Fibroblast of skin of right biceps (primary cell): ENCODE data around the gene MLH3.
"Not testable (repeated sequence)": the region's sequence is repeated elsewhere in the genome, so short reads cannot be mapped to it uniquely, and the experiment has no call there.

Experiments
- DNase-seq: peaks from one replicate; pipeline ENCODE4 v3.0.0-alpha.2; 2013

Gene MLH3

GRCh38 chr14:75025082-75025481, 26.2 kb downstream of the MLH3 start:
- DNase-seq: no peak

GRCh38 chr14:75023108-75023507, 28.2 kb downstream of the MLH3 start:
- no peak for DNase-seq

GRCh38 chr14:75022655-75023054, 28.6 kb downstream of the MLH3 start:
- DNase-seq: peak; percentile 9

GRCh38 chr14:75018694-75019093, 32.6 kb downstream of the MLH3 start:
- DNase-seq: no peak

- no peak for DNase-seq
These were observed 34.5 kb downstream of the MLH3 start for GRCh38 chr14:75016815-75017214.

- no peak for DNase-seq
These were observed 35.8 kb downstream of the MLH3 start for GRCh38 chr14:75015496-75015895.

- DNase-seq: no peak
These were observed 38.0 kb downstream of the MLH3 start for GRCh38 chr14:75013290-75013689.

- peak; percentile 71 for DNase-seq
These were observed 39.8 kb downstream of the MLH3 start for GRCh38 chr14:75011356-75011994.

GRCh38 chr14:75010472-75011093, 40.7 kb downstream of the MLH3 start:
- no peak for DNase-seq

- DNase-seq: no peak
These were observed 42.1 kb downstream of the MLH3 start for GRCh38 chr14:75009176-75009575.

GRCh38 chr14:75005357-75005756, 45.9 kb downstream of the MLH3 start:
- DNase-seq: no peak

GRCh38 chr14:75003250-75004027, 47.8 kb downstream of the MLH3 start:
- DNase-seq: no peak

GRCh38 chr14:75002392-75003249, 48.6 kb downstream of the MLH3 start, which contains the start of gene EIF2B2:
EIF2B2 (plus strand) TSS chr14:75002921; CDS start chr14:75002991, 70 bp downstream.
- peak; percentile 97 for DNase-seq

- DNase-seq: no peak
These were observed 49.4 kb downstream of the MLH3 start for GRCh38 chr14:75001899-75002298.

- no peak for DNase-seq
These were observed 50.0 kb downstream of the MLH3 start for GRCh38 chr14:75001261-75001660.

GRCh38 chr14:74995781-74996180, 55.5 kb downstream of the MLH3 start:
- DNase-seq: not testable (repeated sequence)

GRCh38 chr14:74994182-74994581, 57.1 kb downstream of the MLH3 start:
- DNase-seq: not testable (repeated sequence)

- DNase-seq: no peak
These were observed 62.3 kb downstream of the MLH3 start for GRCh38 chr14:74988993-74989392.

- peak; percentile 54 for DNase-seq
These were observed 63.1 kb downstream of the MLH3 start for GRCh38 chr14:74988131-74988530.

GRCh38 chr14:74985806-74986205, 65.5 kb downstream of the MLH3 start:
- no peak for DNase-seq

- no peak for DNase-seq
These were observed 66.3 kb downstream of the MLH3 start for GRCh38 chr14:74985028-74985310.

GRCh38 chr14:74984236-74985027, 66.8 kb downstream of the MLH3 start:
- no peak for DNase-seq
